HEK293T (cell line): ENCODE results near the gene NYNRIN.

Source experiments
- CTCF ChIA-PET: fragments of 350-600 bp; formaldehyde crosslinking; extraction: SDS; loops from one replicate; lab custom pipeline; 2021; ENCODE audit warnings: antibody characterized with exemption, inconsistent platforms; lab: Yijun Ruan, JAX
- POLR2A ChIA-PET: fragments of 350-600 bp; formaldehyde crosslinking; extraction: SDS; loops from one replicate; lab custom pipeline; 2020; ENCODE audit warnings: antibody characterized with exemption, inconsistent platforms; lab: Yijun Ruan, JAX
- DNase-seq: peaks from one replicate; pipeline ENCODE4 v3.0.0; 2012; ENCODE audit warnings: mixed read lengths; ENCODE audit errors: extremely low spot score
- ARNT ChIP-seq: fragments of 450-650 bp; IDR thresholded peaks from 2 replicates; pipeline ENCODE4 v1.6.1; 2017; ENCODE audit warnings: mild to moderate bottlenecking
- BHLHE40 ChIP-seq: fragments of 450-650 bp; IDR thresholded peaks from 2 replicates; pipeline ENCODE4 v1.6.1; 2016; ENCODE audit warnings: mild to moderate bottlenecking, moderate library complexity, borderline replicate concordance
- CTBP1 ChIP-seq: fragments of 450-650 bp; IDR thresholded peaks from 2 replicates; pipeline ENCODE4 v1.6.1; 2016; ENCODE audit warnings: borderline replicate concordance
- ELF4 ChIP-seq: fragments of 450-650 bp; IDR thresholded peaks from 2 replicates; pipeline ENCODE4 v1.6.1; 2017; ENCODE audit warnings: antibody characterized with exemption
- FOXA1 ChIP-seq: fragments of 450-650 bp; IDR thresholded peaks from 2 replicates; pipeline ENCODE4 v1.6.1; 2016; ENCODE audit warnings: mild to moderate bottlenecking
- FOXK2 ChIP-seq: fragments of 450-650 bp; IDR thresholded peaks from 2 replicates; pipeline ENCODE4 v1.6.1; 2016; ENCODE audit warnings: mild to moderate bottlenecking
- FOXM1 ChIP-seq: fragments of 450-650 bp; IDR thresholded peaks from 2 replicates; pipeline ENCODE4 v1.6.1; 2017; ENCODE audit warnings: mild to moderate bottlenecking, borderline replicate concordance
- HDGF ChIP-seq: fragments of 450-650 bp; IDR thresholded peaks from 2 replicates; pipeline ENCODE4 v1.6.1; 2017; ENCODE audit warnings: antibody characterized with exemption, borderline replicate concordance
- L3MBTL2 ChIP-seq: fragments of 450-650 bp; conservative IDR thresholded peaks from 2 replicates; pipeline ENCODE4 v1.6.1; 2016; ENCODE audit warnings: mild to moderate bottlenecking
- LEF1 ChIP-seq: fragments of 450-650 bp; IDR thresholded peaks from 2 replicates; pipeline ENCODE4 v1.6.1; 2017; ENCODE audit warnings: mild to moderate bottlenecking, borderline replicate concordance
- NFRKB ChIP-seq: fragments of 450-650 bp; IDR thresholded peaks from 2 replicates; pipeline ENCODE4 v1.6.1; 2016; ENCODE audit warnings: mild to moderate bottlenecking, moderate library complexity
- PKNOX1 ChIP-seq: fragments of 450-650 bp; IDR thresholded peaks from 2 replicates; pipeline ENCODE4 v1.6.1; 2016
- SP1 ChIP-seq: fragments of 450-650 bp; IDR thresholded peaks from 2 replicates; pipeline ENCODE4 v1.6.1; 2017
- SUZ12 ChIP-seq: fragments of 450-650 bp; IDR thresholded peaks from 2 replicates; pipeline ENCODE4 v1.6.1; 2016; ENCODE audit warnings: mild to moderate bottlenecking
- TARDBP ChIP-seq: fragments of 450-650 bp; IDR thresholded peaks from 2 replicates; pipeline ENCODE4 v1.6.1; 2016
- ZNF384 ChIP-seq: fragments of 450-650 bp; IDR thresholded peaks from 2 replicates; pipeline ENCODE4 v1.6.1; 2016

The NYNRIN gene

DNA sequence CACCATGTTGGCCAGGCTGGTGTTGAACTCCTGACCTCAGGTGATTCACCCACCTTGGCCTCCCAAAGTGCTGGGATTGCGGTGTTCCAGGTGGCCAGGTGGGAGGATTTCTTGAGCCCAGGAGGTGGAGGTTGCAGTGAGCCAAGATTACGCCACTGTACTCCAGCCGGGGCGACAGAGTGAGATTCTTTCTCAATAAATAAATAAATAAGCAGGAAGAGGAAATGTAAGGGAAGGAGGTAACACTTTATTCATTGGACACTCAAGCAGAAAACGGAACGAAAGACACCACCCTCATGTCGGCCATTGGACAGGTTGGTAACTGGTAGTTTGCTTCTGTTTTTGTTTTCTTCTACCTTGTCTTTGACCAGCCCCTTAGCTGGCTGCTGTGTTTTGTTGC, 43.8 kb upstream of the NYNRIN start:
- no peak for TF ChIP-seq TARDBP
- no peak for TF ChIP-seq CTBP1
- no peak for TF ChIP-seq LEF1
- no peak for TF ChIP-seq FOXM1
- TF ChIP-seq ARNT = no peak
- TF ChIP-seq FOXK2 = no peak
- no peak for TF ChIP-seq ELF4
- no peak for TF ChIP-seq ZNF384
- TF ChIP-seq L3MBTL2 = no peak
- no peak for TF ChIP-seq SUZ12
- no peak for TF ChIP-seq FOXA1
- no peak for TF ChIP-seq HDGF
- no peak for TF ChIP-seq BHLHE40
- no peak for TF ChIP-seq PKNOX1
- no peak for TF ChIP-seq NFRKB
- no peak for TF ChIP-seq SP1
- CTCF ChIA-PET = no interaction called here
- no peak for DNase-seq
- POLR2A ChIA-PET = no interaction called here

GRCh38 chr14:24356208-24356607, 42.6 kb upstream of the NYNRIN start:
- CTCF ChIA-PET = interaction anchor here (0.6 to 2.8 kb wide), 2 partner anchors 76 to 225 kb away, joined by 4 to 13 read pairs; no protein-coding TSS in a partner anchor
- TF ChIP-seq FOXK2 = no peak
- TF ChIP-seq ZNF384 = no peak
- TF ChIP-seq PKNOX1 = no peak
- no peak for TF ChIP-seq NFRKB
- no peak for TF ChIP-seq L3MBTL2
- TF ChIP-seq FOXM1 = no peak
- TF ChIP-seq LEF1 = no peak
- TF ChIP-seq FOXA1 = no peak
- TF ChIP-seq ARNT = no peak
- no peak for TF ChIP-seq BHLHE40
- POLR2A ChIA-PET = no interaction called here
- no peak for DNase-seq

GRCh38 chr14:24360281-24360680, 38.5 kb upstream of the NYNRIN start:
- ChIA-PET POLR2A (interaction anchor here (2.9 kb wide), 1 partner anchor 70 kb away, joined by 16 read pairs; the partner anchor contains the start of genes CBLN3 and KHNYN), CTCF (no interaction called here)
- no peak for DNase-seq
- no peak for TF ChIP-seq CTBP1

DNA sequence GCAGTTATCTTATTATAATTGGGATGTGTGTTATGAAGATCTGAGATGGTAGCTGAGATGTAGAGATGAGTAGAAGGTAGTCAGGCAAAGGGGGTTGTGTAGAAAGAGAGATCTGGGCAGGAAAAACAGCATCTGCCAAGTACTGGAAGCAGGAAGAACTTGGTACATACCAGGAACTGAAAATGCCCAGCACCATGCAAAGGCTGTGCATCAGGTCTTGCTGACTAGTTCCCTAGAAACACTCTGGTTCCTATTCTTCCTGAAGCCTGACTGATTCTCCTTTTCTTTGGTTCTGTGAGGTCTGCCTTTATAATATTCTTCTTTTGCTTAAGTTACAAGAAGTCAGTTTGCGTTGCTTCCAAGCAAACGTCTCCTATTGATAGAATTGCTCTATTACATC, 37.5 kb upstream of the NYNRIN start:
- no peak for DNase-seq
- CTCF ChIA-PET = interaction anchor here (1.8 to 2.0 kb wide), 3 partner anchors 28 to 75 kb away, joined by 7 to 16 read pairs (median 8); no protein-coding TSS in a partner anchor
- TF ChIP-seq ELF4 (no peak), CTBP1 (no peak)
- POLR2A ChIA-PET = interaction anchor here (0.7 to 2.9 kb wide), 3 partner anchors 69 to 80 kb away, joined by 5 to 16 read pairs (median 11); partner anchors contain the start of genes CBLN3 and KHNYN

GRCh38 chr14:24362241-24362960, 36.4 kb upstream of the NYNRIN start:
- DNase-seq = no peak
- no peak for TF ChIP-seq HDGF
- TF ChIP-seq FOXK2 = no peak
- no peak for TF ChIP-seq ARNT
- TF ChIP-seq L3MBTL2 = no peak
- no peak for TF ChIP-seq SP1
- no peak for TF ChIP-seq FOXM1
- TF ChIP-seq PKNOX1 = no peak
- TF ChIP-seq FOXA1 = no peak
- no peak for TF ChIP-seq TARDBP
- no peak for TF ChIP-seq ELF4
- no peak for TF ChIP-seq BHLHE40
- no peak for TF ChIP-seq ZNF384
- no peak for TF ChIP-seq SUZ12
- no peak for TF ChIP-seq CTBP1
- no peak for TF ChIP-seq NFRKB
- TF ChIP-seq LEF1 = no peak
- CTCF ChIA-PET = interaction anchor here (0.7 to 2.0 kb wide), 7 partner anchors 10 to 74 kb away, joined by 3 to 16 read pairs (median 5); no protein-coding TSS in a partner anchor
- POLR2A ChIA-PET = interaction anchor here (0.7 to 2.9 kb wide), 4 partner anchors 29 to 79 kb away, joined by 3 to 16 read pairs (median 8); partner anchors contain the start of genes CBLN3 and KHNYN

DNA sequence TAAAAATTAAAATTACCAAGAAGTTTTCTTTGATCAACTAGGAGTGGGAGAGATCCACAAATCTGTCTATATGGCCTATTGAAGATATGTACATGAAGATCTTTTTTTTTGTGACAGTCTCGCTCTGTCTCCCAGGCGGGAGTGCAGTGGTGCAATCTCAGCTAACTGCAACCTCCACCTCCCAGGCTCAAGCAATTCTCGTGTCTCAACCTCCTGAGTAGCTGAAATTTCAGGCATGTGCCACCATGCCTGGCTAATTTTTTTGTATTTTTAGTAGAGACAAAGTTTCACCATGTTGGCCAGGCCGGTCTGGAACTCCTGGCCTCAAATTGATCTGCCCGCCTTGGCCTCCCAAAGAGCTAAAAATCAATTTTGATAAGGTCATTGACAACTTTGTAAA, 35.4 kb upstream of the NYNRIN start:
- TF ChIP-seq HDGF (no peak), ARNT (no peak), NFRKB (no peak)
- ChIA-PET CTCF (interaction anchor here (1.1 to 1.7 kb wide), 2 partner anchors 11 to 27 kb away, joined by 3 to 5 read pairs; no protein-coding TSS in a partner anchor), POLR2A (interaction anchor here (2.9 kb wide), 1 partner anchor 67 kb away, joined by 16 read pairs; the partner anchor contains the start of genes CBLN3 and KHNYN)
- no peak for DNase-seq
